ENCODE measurements around the gene NRP1. TPM values are rescaled to one million over a fixed set of nuclear protein-coding genes. Genes with fewer than 3 reads are reported as not detected.

The NRP1 gene
- total and polyA plus RNA-seq, 2 of the 8 experiments (the other 6 are each of a cell fraction or from before 2014, with no cell fraction given) = 1.2 to 2.1 TPM

- no peak overlapping the region for H3K4me3 ChIP-seq (ENCODE audit: extremely low read depth in 1 of 4, insufficient read depth in 2 of 4, low read depth in 3 of 4, low read length in 4 of 4)
- H3K9me3 ChIP-seq (ENCODE audit: insufficient read depth in 2 of 2, low read depth in 1 of 2, low read length in 1 of 2) = no peaks in the 10 kb centered on the region
- no peak overlapping the region for H3K9ac ChIP-seq (replicated peaks in 1 of 4; ENCODE audit: extremely low read depth in 1 of 4, low read depth in 3 of 4, low read length in 3 of 4)
- FAIRE-seq (no peak), DNase-seq (ENCODE audit: low read depth in 1 of 2, low spot score in 2 of 2) (no peak)
- no peaks in the 10 kb centered on the region for H3K27me3 ChIP-seq (replicated peaks in 1 of 4; ENCODE audit: control insufficient read depth in 3 of 4, extremely low read depth in 1 of 4, insufficient read depth in 3 of 4, low read length in 3 of 4)
- no peak overlapping the region for H3K4me2 ChIP-seq (ENCODE audit: insufficient read depth in 1 of 2, low read depth in 2 of 2, low read length in 2 of 2)
- H3K36me3 ChIP-seq (ENCODE audit: control insufficient read depth in 2 of 4, insufficient read depth in 4 of 4, low read length in 3 of 4) = no peaks in the 10 kb centered on the region
- no peak overlapping the region for H2AFZ ChIP-seq (ENCODE audit: low read length)
- H3K79me2 ChIP-seq (ENCODE audit: control insufficient read depth in 1 of 2, insufficient read depth in 2 of 2, low read length in 2 of 2) = no peaks in the 10 kb centered on the region
- H2AK5ac ChIP-seq (ENCODE audit: low read depth, low read length) = no peak overlapping the region
- no peak overlapping the region for H2BK120ac ChIP-seq (replicated peaks; ENCODE audit: low read depth, low read length)
- no peaks in the 10 kb centered on the region for H3K4me1 ChIP-seq (replicated peaks in 1 of 4; ENCODE audit: control insufficient read depth in 3 of 4, insufficient read depth in 4 of 4, low read length in 3 of 4)
- no peak overlapping the region for H3K27ac ChIP-seq (ENCODE audit: low read depth, low read length)
- H3K18ac ChIP-seq (ENCODE audit: extremely low read depth, low read length) = no peak overlapping the region
- no peaks in the 10 kb centered on the region for H3K23me2 ChIP-seq (ENCODE audit: low read depth, low read length)
- ChIA-PET POLR2A (ENCODE audit: partially characterized antibody) (no interaction called here), CTCF (ENCODE audit: partially characterized antibody) (no interaction called here)
- H4K20me1 ChIP-seq (replicated peaks in 1 of 2; ENCODE audit: control insufficient read depth in 1 of 2, insufficient read depth in 2 of 2, low read length in 2 of 2) = no peaks in the 10 kb centered on the region
- no peak overlapping the region for H4K5ac ChIP-seq (ENCODE audit: insufficient read length, low read depth, low read length)
- no peak overlapping the region for H3K56ac ChIP-seq (replicated peaks; ENCODE audit: insufficient read length, low read depth, low read length)
- WGBS, 2 experiments (ENCODE audit: extremely low coverage in 1 of 2, insufficient coverage in 1 of 2, insufficient read length in 1 of 2, insufficient replicate concordance in 2 of 2, low coverage in 1 of 2, low lambda C conversion rate in 2 of 2, missing lambda C conversion rate in 1 of 2) = 95% methylated on average over 3 of the region's 3 CpGs; no CpG with 5 or more reads in 1 of the 2 experiments
- no peak for TF ChIP-seq SP2 (IDR thresholded peaks at IDR 0.05; ENCODE audit: low read length)
- TF ChIP-seq TCF12 (IDR thresholded peaks at IDR 0.05; ENCODE audit: low read depth, low read length) = no peak
- no peak for TF ChIP-seq RFX5 (IDR thresholded peaks at IDR 0.05; ENCODE audit: borderline replicate concordance, low read depth, low read length)
- no peak for TF ChIP-seq SUZ12 (IDR thresholded peaks at IDR 0.05; ENCODE audit: low read length)
- no peak for TF ChIP-seq EZH2 (IDR thresholded peaks at IDR 0.05; ENCODE audit: low read depth, low read length, severe bottlenecking)
- no peak for TF ChIP-seq NRF1 (IDR thresholded peaks at IDR 0.05; ENCODE audit: low read depth, low read length)
- TF ChIP-seq TAF1 (IDR thresholded peaks at IDR 0.05; ENCODE audit: low read depth, low read length) = no peak
- no peak for TF ChIP-seq CHD1 (IDR thresholded peaks at IDR 0.05; ENCODE audit: low read depth, low read length)
- no peak for TF ChIP-seq POU5F1 (IDR thresholded peaks at IDR 0.05; ENCODE audit: low read depth, low read length)
- no peak for TF ChIP-seq POLR2A (IDR thresholded peaks at IDR 0.05; ENCODE audit: control extremely low read depth in 1 of 2, low read depth in 2 of 2, low read length in 2 of 2)
- no peak for TF ChIP-seq EGR1 (IDR thresholded peaks at IDR 0.05; ENCODE audit: borderline replicate concordance, low read depth, low read length)
- no peak for TF ChIP-seq HDAC6 (IDR thresholded peaks at IDR 0.05; ENCODE audit: low read depth, low read length)
- no peak for TF ChIP-seq TAF7 (optimal IDR thresholded peaks at IDR 0.05; ENCODE audit: borderline replicate concordance, low read depth, low read length)
- no peak for TF ChIP-seq GABPA (IDR thresholded peaks at IDR 0.05; ENCODE audit: borderline replicate concordance, insufficient read depth, low read length)
- TF ChIP-seq SAP30 (IDR thresholded peaks at IDR 0.05; ENCODE audit: insufficient read depth, insufficient replicate concordance, low read length) = no peak
- H4K8ac ChIP-seq (ENCODE audit: extremely low read depth, insufficient read depth, low read length) = no peak overlapping the region
- no peak overlapping the region for H3K23ac ChIP-seq (ENCODE audit: insufficient read length)
- no peak overlapping the region for H3K14ac ChIP-seq (ENCODE audit: insufficient read length)
- H3K4ac ChIP-seq (replicated peaks; ENCODE audit: insufficient read length, low read depth, low read length) = no peak overlapping the region
- no peak overlapping the region for H2BK15ac ChIP-seq (ENCODE audit: low read length)
- H2BK20ac ChIP-seq (ENCODE audit: low read length) = no peak overlapping the region
- H3K79me1 ChIP-seq (ENCODE audit: low read depth, low read length) = no peaks in the 10 kb centered on the region
- H2BK12ac ChIP-seq (ENCODE audit: low read depth, low read length) = no peak overlapping the region
- no peak overlapping the region for H2BK5ac ChIP-seq (ENCODE audit: low read depth, low read length)
- H4K91ac ChIP-seq (replicated peaks; ENCODE audit: insufficient read length, low read length) = no peak overlapping the region
Observed at GRCh38 chr10:33352615-33353014, 18.1 kb upstream of the NRP1 start.
